Activated naive CD8-positive, alpha-beta T cell treated with anti-CD3 and anti-CD28 coated beads, Interleukin-2, amount 50 U/mL, for 24 hours (primary cell): ENCODE results near the gene DEF6.

ENCODE experiments used
- ATAC-seq: fragments of 150-1000 bp; cut with Tn5 transposase; one replicate; pipeline ENCODE4 v1.10.0; 2021
- DNase-seq: peaks from one replicate; pipeline ENCODE4 v3.0.0; 2021
- H3K27ac Mint-ChIP-seq: one replicate; pipeline ENCODE4 v1.8.0; 2021; ENCODE audit warnings: mild to moderate bottlenecking, mixed read lengths
- H3K27me3 Mint-ChIP-seq: one replicate; pipeline ENCODE4 v1.8.0; 2021; ENCODE audit warnings: mixed read lengths
- H3K36me3 Mint-ChIP-seq: one replicate; pipeline ENCODE4 v1.8.0; 2021; ENCODE audit warnings: low read depth, mixed read lengths
- H3K4me1 Mint-ChIP-seq: one replicate; pipeline ENCODE4 v1.8.0; 2021; ENCODE audit warnings: mixed read lengths
- H3K4me3 Mint-ChIP-seq: one replicate; pipeline ENCODE4 v1.8.0; 2021; ENCODE audit warnings: mild to moderate bottlenecking, moderate library complexity, mixed read lengths
- H3K9me3 Mint-ChIP-seq: one replicate; pipeline ENCODE4 v1.8.0; 2021; ENCODE audit warnings: mixed read lengths

The DEF6 gene

GRCh38 chr6:35360349-35361138 lies 62.9 kb downstream of the DEF6 start:
- no peaks in the 10 kb centered on the region for H3K9me3 Mint-ChIP-seq
- ATAC-seq = no peak
- no peak overlapping the region for H3K27ac Mint-ChIP-seq
- H3K36me3 Mint-ChIP-seq = peaks cover 21% of the 10 kb centered on the region
- H3K27me3 Mint-ChIP-seq = no peaks in the 10 kb centered on the region
- no peak overlapping the region for H3K4me3 Mint-ChIP-seq
- DNase-seq = no peak
- H3K4me1 Mint-ChIP-seq = peaks cover 36% of the 10 kb centered on the region

DNA sequence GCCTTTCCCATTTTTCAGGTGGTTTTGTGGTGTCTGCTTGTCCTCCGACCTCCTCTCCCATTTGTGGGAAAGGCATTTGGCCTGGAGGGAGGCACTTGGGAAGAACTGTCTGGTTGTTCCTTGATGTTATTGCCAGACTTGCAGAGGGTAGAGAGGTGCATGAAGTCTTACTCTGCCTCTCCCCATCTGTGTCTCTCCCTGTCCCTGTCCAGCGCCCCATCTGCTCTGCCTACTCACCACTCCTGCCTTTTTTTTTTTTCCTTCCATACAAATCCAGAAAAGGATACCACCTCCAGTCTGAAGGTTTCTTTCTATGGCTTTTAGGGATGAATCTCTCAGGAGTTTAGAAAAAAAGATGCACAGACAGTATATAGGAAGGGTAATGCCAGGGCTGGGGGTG lies 64.6 kb downstream of the DEF6 start:
- DNase-seq = no peak
- H3K9me3 Mint-ChIP-seq = no peaks in the 10 kb centered on the region
- H3K27ac Mint-ChIP-seq = peak overlapping the region; percentile 43
- H3K4me1 Mint-ChIP-seq = peaks cover 41% of the 10 kb centered on the region
- no peaks in the 10 kb centered on the region for H3K27me3 Mint-ChIP-seq
- peaks cover 19% of the 10 kb centered on the region for H3K36me3 Mint-ChIP-seq
- no peak overlapping the region for H3K4me3 Mint-ChIP-seq
- ATAC-seq = no peak

DNA sequence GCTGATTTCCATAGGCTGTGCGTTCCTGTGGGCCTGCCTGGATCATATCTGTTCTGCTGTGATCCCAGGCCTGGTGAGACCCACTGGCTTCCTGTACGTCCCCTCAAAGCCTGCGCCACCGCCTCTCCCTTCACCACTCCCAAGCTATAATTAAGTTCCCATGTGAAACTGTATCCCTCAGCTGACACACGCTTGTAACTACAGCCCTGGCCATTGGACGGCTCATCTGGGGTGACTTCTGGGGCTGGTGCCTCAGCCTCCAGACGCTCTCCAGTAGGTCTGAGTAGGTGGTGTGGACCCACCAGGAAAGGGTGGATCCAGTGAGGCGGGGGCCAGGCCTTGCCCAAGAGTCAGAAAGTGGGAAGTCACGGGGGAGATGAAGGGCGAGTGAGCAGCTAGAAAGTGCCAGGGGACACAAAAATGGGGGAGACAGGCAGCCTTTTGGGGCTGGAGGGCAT lies 65.7 kb downstream of the DEF6 start:
- Mint-ChIP-seq H3K4me3 (no peak overlapping the region), H3K27me3 (no peaks in the 10 kb centered on the region), H3K4me1 (peaks cover 48% of the 10 kb centered on the region), H3K27ac (no peak overlapping the region), H3K9me3 (no peaks in the 10 kb centered on the region), H3K36me3 (peaks cover 20% of the 10 kb centered on the region)
- ATAC-seq (no peak), DNase-seq (no peak)

GRCh38 chr6:35365594-35366203 lies 68.1 kb downstream of the DEF6 start:
- peak overlapping the region; percentile 24 for H3K27ac Mint-ChIP-seq
- H3K4me3 Mint-ChIP-seq = no peak overlapping the region
- DNase-seq = no peak
- no peaks in the 10 kb centered on the region for H3K27me3 Mint-ChIP-seq
- no peak for ATAC-seq
- H3K9me3 Mint-ChIP-seq = no peaks in the 10 kb centered on the region
- H3K36me3 Mint-ChIP-seq = peaks cover 24% of the 10 kb centered on the region
- peaks cover 62% of the 10 kb centered on the region for H3K4me1 Mint-ChIP-seq

DNA sequence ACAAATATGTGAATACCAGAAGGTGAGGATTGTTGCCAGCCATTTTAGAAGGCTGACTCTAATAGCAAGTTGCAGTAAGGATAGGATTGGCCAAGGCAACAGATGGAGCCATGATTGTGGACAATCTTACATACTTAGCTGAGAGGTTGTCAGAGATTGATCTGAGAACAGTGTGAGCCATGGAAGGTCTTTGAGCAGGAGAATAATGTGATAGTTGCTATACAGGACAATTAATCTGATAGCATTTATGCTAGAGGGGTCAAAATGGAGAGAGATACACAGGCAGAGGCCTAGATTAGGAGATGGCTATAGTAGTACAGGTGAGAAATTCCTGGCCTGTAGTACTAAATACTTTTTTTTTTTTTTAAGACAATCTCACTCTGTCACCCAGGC lies 68.6 kb downstream of the DEF6 start:
- no peaks in the 10 kb centered on the region for H3K27me3 Mint-ChIP-seq
- no peak for ATAC-seq
- no peaks in the 10 kb centered on the region for H3K9me3 Mint-ChIP-seq
- H3K36me3 Mint-ChIP-seq = peaks cover 25% of the 10 kb centered on the region
- DNase-seq = no peak
- peak overlapping the region; percentile 24 for H3K27ac Mint-ChIP-seq
- H3K4me1 Mint-ChIP-seq = peaks cover 67% of the 10 kb centered on the region
- H3K4me3 Mint-ChIP-seq = no peak overlapping the region

DNA sequence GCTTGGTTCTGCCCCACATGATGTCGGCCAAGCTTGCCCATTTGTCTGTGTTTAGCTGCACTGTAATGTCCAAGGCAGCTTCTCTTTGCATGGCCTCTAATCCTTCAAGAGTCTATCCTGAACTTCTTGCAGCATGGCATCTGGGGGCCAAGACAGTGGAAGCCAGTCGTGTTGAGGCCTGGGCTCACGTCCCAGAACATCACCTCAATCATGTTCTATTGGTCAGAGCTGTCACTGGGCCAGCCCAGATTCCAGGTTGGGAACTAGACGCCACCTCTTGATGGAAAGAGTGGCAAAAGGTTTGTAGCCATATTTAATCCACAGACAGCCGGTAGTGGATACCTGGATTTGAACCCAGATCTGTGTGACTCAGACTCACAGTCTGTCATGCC lies 70.0 kb downstream of the DEF6 start:
- ATAC-seq (no peak), DNase-seq (no peak)
- H3K27ac Mint-ChIP-seq = peak overlapping the region; percentile 71
- peaks cover 25% of the 10 kb centered on the region for H3K36me3 Mint-ChIP-seq
- H3K4me3 Mint-ChIP-seq = no peak overlapping the region
- peaks cover 67% of the 10 kb centered on the region for H3K4me1 Mint-ChIP-seq
- H3K9me3 Mint-ChIP-seq = no peaks in the 10 kb centered on the region
- H3K27me3 Mint-ChIP-seq = no peaks in the 10 kb centered on the region

DNA sequence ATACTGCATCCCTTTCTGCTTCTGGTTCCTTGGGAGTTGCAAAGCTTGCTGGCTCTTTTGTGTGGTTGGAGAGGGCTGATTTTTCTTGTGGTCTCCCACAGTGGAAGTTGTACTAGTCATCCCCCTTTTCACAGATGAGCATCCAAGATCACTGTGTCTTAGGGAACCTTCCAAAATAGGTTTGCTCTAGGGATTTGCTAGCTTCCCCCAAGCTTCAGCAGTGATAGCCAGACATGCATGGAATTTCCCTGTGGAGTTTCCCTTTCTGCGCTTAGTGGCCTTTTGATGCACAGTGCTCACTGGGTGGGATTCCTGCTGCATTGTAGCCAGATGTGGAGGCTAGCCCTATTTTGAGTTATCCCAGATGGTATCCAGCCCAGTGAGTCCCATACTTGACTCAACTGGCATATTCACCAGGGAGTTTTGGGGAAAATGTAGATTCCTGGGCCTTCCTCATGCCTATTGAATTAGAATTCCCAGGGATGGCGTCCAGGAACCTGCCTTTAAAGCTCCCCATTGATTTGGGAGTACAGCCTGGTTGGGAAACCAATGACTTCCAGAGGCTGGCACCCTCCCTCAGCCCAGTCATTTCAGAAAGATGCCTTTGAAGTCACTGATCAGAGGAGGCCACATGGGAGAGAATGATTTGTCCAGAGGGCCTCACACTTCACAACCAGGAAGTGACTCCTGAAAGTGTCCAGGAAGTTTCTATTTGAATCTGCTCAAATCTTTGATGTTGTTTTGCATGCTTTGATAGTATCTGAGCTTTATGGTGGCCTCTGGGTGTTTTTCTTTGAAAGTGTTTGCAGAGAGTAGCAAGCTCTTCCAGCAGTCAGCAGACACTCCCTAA lies 70.6 kb downstream of the DEF6 start:
- Mint-ChIP-seq H3K4me3 (no peak overlapping the region), H3K9me3 (no peaks in the 10 kb centered on the region), H3K4me1 (peaks cover 61% of the 10 kb centered on the region), H3K27ac (peak overlapping the region; percentile 71), H3K27me3 (no peaks in the 10 kb centered on the region), H3K36me3 (peaks cover 27% of the 10 kb centered on the region)
- ATAC-seq = peak; percentile 67
- DNase-seq = peak; percentile 31

GRCh38 chr6:35370124-35370741 lies 72.6 kb downstream of the DEF6 start:
- no peaks in the 10 kb centered on the region for H3K9me3 Mint-ChIP-seq
- H3K27me3 Mint-ChIP-seq = no peaks in the 10 kb centered on the region
- peaks cover 28% of the 10 kb centered on the region for H3K36me3 Mint-ChIP-seq
- peak overlapping the region; percentile 87 for H3K27ac Mint-ChIP-seq
- peak; percentile 81 for ATAC-seq
- H3K4me3 Mint-ChIP-seq = peak overlapping the region; percentile 58
- peaks cover 65% of the 10 kb centered on the region for H3K4me1 Mint-ChIP-seq
- peak; percentile 61 for DNase-seq

GRCh38 chr6:35370785-35371493 lies 73.3 kb downstream of the DEF6 start:
- peak; percentile 10 for DNase-seq
- ATAC-seq = no peak
- H3K36me3 Mint-ChIP-seq = peaks cover 21% of the 10 kb centered on the region

More at GRCh38 chr6:35370785-35371493, 73.3 kb downstream of the DEF6 start:
- peak overlapping the region; percentile 34 for H3K4me3 Mint-ChIP-seq
- H3K27ac Mint-ChIP-seq = peak overlapping the region; percentile 87
- H3K4me1 Mint-ChIP-seq = peaks cover 60% of the 10 kb centered on the region
- H3K9me3 Mint-ChIP-seq = no peaks in the 10 kb centered on the region
- H3K27me3 Mint-ChIP-seq = no peaks in the 10 kb centered on the region
